HG03457 (cell line): ENCODE results near the gene LDAF1.
"Not testable (repeated sequence)": the region's sequence is repeated elsewhere in the genome, so short reads cannot be mapped to it uniquely, and the experiment has no call there.

Source experiments
- ATAC-seq: cut with Tn5 transposase; IDR thresholded peaks from one replicate; pipeline ENCODE4 v1.9.1; 2021; ENCODE audit warnings: moderate number of reproducible peaks; ENCODE audit not compliant: unreplicated experiment

The LDAF1 gene

DNA sequence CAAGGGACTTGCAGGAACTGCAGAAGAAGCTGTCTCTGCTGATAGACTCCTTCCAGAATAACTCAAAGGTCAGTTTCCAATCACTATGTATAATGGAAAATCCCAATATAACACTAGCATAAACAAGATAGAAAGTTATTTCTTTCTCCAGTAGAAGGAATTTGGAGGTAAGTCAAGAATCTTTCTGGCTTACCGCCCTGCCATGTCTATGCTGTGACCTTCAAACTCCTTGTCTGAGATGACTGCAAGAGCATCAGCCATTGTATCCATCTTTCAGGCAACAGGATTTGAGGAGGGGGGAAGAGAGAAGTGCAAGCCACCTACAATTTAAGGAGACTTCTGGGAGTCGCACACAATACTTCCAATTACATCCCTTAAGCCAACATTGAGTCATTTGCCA, 2.7 kb downstream of the LDAF1 start:
- no peak for ATAC-seq

DNA sequence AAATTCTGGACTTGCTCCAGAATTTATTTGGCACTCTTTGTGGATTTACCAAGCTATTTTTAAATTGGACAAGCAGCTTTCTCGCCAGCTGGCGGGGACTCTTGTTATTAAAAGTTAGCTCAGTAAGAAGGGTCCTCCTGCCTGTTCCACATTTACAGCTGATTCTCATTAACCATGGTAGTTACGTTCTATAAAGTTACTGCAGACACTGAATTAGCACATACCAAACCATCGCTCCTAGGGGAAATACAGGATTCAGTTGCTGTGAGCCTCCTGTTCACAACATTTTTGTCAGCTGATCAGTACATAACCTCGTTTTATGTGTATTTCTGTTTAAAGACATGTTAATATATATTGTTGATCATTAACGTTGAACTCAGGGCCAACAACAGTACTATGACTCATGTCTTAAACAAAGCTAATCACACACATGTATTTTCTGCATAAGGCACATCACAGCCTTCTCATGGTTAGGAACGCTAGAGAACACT, 4.2 kb downstream of the LDAF1 start:
- ATAC-seq = no peak

DNA sequence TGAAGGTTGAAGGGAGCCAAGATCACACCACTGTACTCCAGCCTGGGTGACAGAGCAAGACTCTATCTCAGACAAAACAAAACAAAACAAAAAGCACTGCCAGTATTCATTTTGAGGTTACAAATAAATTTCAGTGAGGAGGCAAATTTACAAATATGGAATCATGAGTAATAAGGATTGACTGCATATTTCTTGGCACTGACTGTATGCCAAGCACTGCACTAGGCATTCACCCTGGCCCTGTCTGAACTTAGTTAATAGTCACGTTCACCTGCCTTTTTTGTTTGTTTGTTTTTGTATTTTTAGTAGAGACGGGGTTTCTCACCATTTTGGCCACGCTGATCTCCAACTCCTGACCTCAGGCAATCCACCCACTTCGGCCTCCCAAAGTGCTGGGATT, 5.1 kb downstream of the LDAF1 start:
- no peak for ATAC-seq

- ATAC-seq = no peak
These were observed 6.2 kb downstream of the LDAF1 start for GRCh38 chr16:21164521-21165168.

DNA sequence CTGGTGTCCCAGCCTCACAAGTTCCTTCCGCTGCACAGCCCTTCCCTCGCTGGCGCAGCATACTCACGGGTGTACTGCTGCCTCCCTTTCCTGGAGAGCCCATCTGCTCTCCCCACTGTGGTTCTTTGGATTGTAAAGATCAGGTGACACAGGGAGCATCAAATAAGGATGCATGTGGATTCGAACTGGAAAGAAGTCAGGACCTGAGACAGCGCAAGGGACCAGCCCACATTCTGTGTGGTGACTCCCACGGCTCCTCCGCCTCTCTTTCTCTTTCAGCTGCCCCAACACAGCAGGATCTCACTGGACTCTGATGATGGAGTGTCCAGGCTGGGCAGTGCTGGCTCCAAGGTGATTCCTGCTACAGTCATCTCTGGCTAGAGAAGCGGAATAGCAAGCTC, 8.1 kb downstream of the LDAF1 start:
- no peak for ATAC-seq

GRCh38 chr16:21167360-21167759, 8.9 kb downstream of the LDAF1 start:
- ATAC-seq = no peak

GRCh38 chr16:21167929-21168602, 9.6 kb downstream of the LDAF1 start:
- no peak for ATAC-seq

DNA sequence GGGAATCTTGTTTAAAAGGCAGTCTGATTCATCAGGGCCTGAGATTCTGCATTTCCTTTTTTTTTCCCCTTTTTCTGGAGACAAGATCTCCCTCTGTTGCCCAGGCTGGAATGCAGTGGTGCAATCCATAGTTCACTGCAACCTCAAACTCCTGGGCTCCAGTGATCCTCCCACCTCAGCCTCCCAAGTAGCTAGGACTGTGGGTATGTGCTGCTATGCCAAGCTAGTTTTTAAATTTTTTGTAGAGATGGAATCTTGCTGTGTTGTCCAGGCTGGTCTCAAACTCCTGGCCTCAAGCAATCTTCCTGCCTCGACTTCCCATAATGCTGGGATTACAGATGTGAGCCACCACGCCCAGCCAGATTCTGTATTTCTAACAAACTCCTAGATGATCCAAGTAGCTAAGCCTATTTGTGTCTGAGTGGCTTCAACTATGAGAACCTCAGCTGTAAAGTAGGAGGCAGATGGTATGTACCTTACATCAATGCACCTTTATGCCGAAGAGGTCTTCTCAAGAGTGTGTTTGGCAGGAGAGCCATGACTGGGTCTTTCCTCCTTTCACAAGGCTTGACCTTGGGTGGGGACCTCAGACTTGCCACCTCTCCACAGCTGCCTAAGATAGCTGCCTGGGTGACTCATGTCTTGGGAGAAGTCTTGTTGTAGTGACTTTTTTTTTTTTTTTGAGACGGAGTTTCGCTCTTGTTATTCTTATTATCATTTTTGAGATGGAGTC, 10.9 kb downstream of the LDAF1 start:
- no peak for ATAC-seq

GRCh38 chr16:21170116-21170515, 11.6 kb downstream of the LDAF1 start:
- not testable (repeated sequence) for ATAC-seq

GRCh38 chr16:21172650-21173049, 14.2 kb downstream of the LDAF1 start:
- no peak for ATAC-seq

DNA sequence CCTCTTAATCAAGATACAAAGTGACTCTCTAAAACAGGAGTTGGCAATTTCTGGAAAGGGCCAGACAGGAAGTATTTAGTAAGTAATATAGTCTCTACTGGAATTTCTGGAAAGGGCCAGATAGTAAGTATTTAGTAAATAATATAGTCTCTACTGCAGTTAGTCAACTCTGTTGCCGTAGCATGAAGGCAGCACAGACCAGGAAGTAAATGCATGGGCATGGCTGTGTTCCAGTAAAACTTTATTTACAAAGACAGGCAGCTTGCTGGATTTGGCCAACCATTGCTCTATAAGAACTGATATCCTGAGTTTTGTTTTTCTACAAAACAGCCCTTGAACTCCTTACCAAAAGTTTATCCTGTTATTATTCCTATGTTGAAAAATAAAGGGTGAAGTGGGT, 16.9 kb downstream of the LDAF1 start:
- ATAC-seq = no peak

GRCh38 chr16:21179126-21179982, 20.9 kb downstream of the LDAF1 start:
- ATAC-seq = no peak

- ATAC-seq = no peak
These were observed 21.5 kb downstream of the LDAF1 start for GRCh38 chr16:21179983-21180365.

DNA sequence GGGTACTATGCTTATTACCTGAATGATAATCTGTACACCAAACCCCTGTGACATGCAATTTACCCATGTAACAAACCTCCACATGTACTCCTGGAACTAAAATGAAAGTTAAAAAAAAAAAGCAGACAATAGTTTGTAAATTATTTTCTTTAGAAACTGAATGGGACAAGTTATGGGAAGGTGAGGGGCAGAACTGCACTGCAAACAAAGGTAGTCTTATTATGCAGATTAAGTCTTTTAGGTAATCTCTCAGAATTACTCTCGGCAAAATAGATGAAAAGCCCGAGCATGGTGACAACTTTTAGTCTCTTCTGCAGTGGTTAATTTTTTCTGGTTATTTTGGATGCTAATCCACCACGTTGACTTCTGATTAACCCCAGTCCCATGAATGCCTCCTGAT, 25.5 kb downstream of the LDAF1 start:
- no peak for ATAC-seq

GRCh38 chr16:21184834-21185233, 26.4 kb downstream of the LDAF1 start:
- no peak for ATAC-seq

DNA sequence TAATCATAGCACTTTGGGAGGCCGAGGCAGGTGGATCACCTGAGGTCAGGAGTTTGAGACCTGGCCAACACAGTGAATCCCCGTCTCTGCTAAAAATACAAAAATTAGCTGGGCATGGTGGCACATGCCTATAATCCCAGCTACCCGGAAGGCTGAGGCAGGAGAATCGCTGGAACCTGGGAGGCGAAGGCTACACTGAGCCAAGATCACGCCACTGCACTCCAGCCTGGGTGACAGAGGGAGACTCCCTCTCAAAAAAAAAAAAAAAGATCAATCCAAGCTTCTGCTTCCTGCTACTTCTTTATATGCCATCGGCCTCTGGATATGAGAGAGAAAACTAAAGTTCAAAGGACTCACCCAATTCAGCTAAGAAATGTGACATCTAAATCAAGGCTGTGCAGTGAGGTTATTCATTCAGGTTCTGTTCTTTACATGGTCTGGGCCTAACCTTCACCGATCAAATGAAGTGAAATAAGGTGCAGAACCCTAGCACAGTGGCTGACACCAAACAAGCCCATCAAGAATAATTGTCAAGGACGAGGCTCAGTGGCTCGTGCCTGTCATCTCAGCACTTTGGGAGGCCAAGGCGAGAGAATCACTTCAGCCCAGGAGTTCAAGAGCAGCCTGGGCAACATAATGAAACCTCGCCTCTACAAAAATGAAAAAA, 27.3 kb downstream of the LDAF1 start:
- no peak for ATAC-seq

DNA sequence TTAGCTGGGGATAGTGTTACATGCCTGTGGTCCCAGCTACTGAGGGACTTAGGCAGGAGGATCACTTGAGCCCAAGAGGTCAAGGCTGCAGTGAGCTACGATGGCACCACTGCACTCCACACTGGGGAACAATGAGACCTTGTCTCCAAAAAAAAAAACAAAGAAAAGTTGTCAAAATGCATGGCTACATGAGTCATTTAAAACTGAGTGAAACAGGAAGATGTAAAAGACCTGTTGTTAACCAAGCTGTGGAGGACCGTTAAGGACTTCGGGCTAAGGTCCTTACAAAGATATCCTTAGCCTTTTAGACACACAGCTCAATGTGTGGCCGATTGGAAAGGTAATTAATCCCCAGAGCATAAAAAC, 27.8 kb downstream of the LDAF1 start:
- no peak for ATAC-seq

- no peak for ATAC-seq
These were observed 30.8 kb downstream of the LDAF1 start for GRCh38 chr16:21189311-21189710.

GRCh38 chr16:21190013-21190412, 31.5 kb downstream of the LDAF1 start:
- no peak for ATAC-seq

DNA sequence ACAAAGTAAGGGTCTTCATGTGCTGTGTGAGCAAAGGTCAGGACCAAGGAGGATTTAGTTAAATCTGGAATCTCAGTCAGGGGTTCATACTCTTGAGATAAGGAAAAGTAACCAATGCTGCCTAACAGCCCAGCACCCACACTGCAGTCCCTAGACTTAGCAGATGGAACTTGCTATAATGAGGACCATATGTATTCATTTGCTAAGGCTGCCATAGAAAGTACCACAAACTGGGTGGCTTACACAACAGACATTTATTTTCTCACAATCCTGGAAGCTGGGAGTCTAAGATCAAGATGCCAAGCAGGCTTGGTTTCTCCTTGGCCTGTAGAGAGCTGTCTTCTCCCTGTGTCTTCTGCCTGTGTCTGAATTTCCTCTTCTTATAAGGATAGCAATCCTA, 32.1 kb downstream of the LDAF1 start:
- ATAC-seq = no peak

- ATAC-seq = no peak
These were observed 34.5 kb downstream of the LDAF1 start for GRCh38 chr16:21192991-21193390.
